GM21529 (cell line): ENCODE results near the gene ZNF169.
"Not testable (repeated sequence)": the region's sequence is repeated elsewhere in the genome, so short reads cannot be mapped to it uniquely, and the experiment has no call there.

ENCODE experiments used
- ATAC-seq: cut with Tn5 transposase; IDR thresholded peaks from one replicate; pipeline ENCODE4 v1.9.1; 2021; ENCODE audit not compliant: unreplicated experiment

Gene ZNF169

DNA sequence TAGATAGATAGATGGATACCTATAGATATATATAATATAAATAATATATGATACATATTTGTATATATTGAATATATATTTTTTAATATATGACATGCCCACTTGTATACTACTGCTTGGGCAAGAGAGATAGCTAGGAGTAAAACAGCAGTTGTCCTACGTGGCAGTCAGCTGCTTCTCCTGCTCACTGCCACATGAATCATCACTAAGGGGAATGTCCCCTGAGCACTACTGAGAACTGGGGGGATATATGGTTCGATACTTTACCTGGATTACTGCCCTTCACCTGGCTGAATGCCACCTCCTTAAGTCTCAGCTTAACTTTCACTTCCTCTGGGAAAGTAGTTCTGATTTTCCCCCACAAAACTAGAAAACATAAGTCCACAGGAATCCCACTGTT lies 82.6 kb downstream of the ZNF169 start:
- ATAC-seq = not testable (repeated sequence)

DNA sequence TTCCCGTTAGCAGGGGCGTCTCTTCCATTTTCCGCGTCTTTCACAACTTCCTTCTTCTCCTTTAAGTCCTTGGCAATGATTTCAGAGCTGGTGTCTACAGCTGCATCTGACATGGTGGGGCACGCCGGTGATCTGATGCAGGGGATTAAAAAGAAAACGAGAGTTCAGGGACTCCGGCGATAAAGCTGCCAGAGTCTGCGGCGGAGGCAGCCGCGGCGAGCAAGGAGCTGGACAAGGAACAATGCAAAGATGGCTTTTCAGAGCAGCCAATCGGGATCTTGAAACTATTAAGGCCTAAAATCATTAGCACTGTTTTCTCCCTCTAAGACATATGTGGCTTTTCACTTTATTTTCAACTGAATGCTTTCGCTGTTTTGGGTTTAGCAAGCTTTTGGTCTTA lies 88.4 kb downstream of the ZNF169 start:
- not testable (repeated sequence) for ATAC-seq

DNA sequence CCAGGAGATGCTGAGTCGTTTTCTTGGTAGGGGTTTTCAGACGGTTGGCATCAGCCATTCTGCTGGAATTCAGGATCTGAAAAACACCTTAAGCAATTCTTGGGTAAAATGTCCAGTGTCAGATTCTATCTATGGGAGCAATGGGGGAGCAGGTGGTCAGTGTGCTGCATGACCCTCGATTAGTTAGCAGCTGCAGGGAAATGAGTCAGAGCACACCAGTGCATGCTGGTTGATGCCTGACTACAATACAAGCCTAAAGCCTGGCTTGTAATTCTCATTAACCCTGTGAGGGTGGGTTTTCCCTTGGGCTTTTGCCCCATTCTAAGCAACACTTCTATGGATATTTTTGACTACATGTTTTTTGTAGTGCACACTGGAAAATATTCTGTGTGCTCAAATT lies 89.7 kb downstream of the ZNF169 start:
- ATAC-seq = not testable (repeated sequence)
